Skin of body (tissue), 2 donors: ENCODE results near the gene OBSL1. TPM values are rescaled to one million over a fixed set of nuclear protein-coding genes. Genes with fewer than 3 reads are reported as not detected.
A peak's percentile ranks its signal among the peaks of the same experiment; 100 is the strongest.

Experiments
- DNase-seq: peaks from one replicate; lab custom pipeline; 2025; lab: John Stamatoyannopoulos, UW
- total RNA-seq: library from RNA; depleted of rRNA; stranded (reverse); fragments of >200 nt; gene quantifications from one replicate; pipeline ENCODE4 v1.2.3, GENCODE V29; 2014

Gene OBSL1
- total RNA-seq, 1 donor from 2014 or later: 47.0 TPM

- peak; percentile 96 for DNase-seq
Measured at GRCh38 chr2:219597552-219598307, 26.4 kb upstream of the OBSL1 start, which contains the start of gene STK11IP. Gene STK11IP (plus strand): TSS chr2:219597857. CDS start chr2:219598120, 263 bp downstream.

GRCh38 chr2:219596954-219597551 lies 25.7 kb upstream of the OBSL1 start:
- DNase-seq: no peak

- DNase-seq: peak; percentile 54
Measured at GRCh38 chr2:219595256-219595655, 23.9 kb upstream of the OBSL1 start.

- no peak for DNase-seq
Measured at GRCh38 chr2:219593154-219593553, 21.8 kb upstream of the OBSL1 start.

GRCh38 chr2:219592736-219593135 lies 21.4 kb upstream of the OBSL1 start:
- no peak for DNase-seq

- DNase-seq: no peak
Measured at GRCh38 chr2:219591091-219591490, 19.8 kb upstream of the OBSL1 start.

- DNase-seq: no peak
Measured at GRCh38 chr2:219581346-219581745, 10.0 kb upstream of the OBSL1 start.

GRCh38 chr2:219578811-219579613 lies 7.7 kb upstream of the OBSL1 start:
- DNase-seq: no peak

GRCh38 chr2:219576505-219577388 lies 5.4 kb upstream of the OBSL1 start:
- DNase-seq: no peak

GRCh38 chr2:219575566-219576504 lies 4.5 kb upstream of the OBSL1 start:
- no peak for DNase-seq

GRCh38 chr2:219574484-219575311 lies 3.4 kb upstream of the OBSL1 start:
- DNase-seq: no peak

- no peak for DNase-seq
Measured at GRCh38 chr2:219573166-219573565, 1.8 kb upstream of the OBSL1 start.

GRCh38 chr2:219572237-219573001 lies 1.1 kb upstream of the OBSL1 start, which contains the start of gene INHA:
Gene INHA (plus strand): TSS chr2:219572310. CDS start chr2:219572375, 65 bp downstream.
- DNase-seq: no peak

GRCh38 chr2:219570924-219571310 lies 422 bp downstream of the OBSL1 start:
- no peak for DNase-seq

- DNase-seq: no peak
Measured at GRCh38 chr2:219570194-219570923, 980 bp downstream of the OBSL1 start.

GRCh38 chr2:219569635-219570034 lies 1.7 kb downstream of the OBSL1 start:
- no peak for DNase-seq

- no peak for DNase-seq
Measured at GRCh38 chr2:219569041-219569440, 2.3 kb downstream of the OBSL1 start.
